Left lobe of liver (tissue), 2 donors: Measurements from ENCODE around the gene RAB5B. TPM values are rescaled to one million over a fixed set of nuclear protein-coding genes. Genes with fewer than 3 reads are reported as not detected.
A peak's percentile ranks its signal among the peaks of the same experiment; 100 is the strongest.

Experiments
- ATAC-seq: fragments of 200-7000 bp; cut with Tn5 transposase; one replicate; pipeline ENCODE4 v1.9.1; 2020; ENCODE audit warnings: mild to moderate bottlenecking, moderate library complexity
- DNase-seq: peaks from one replicate; pipeline ENCODE4 v3.0.0-alpha.2; 2020; ENCODE audit warnings: low spot score
- total RNA-seq: library from RNA; stranded (reverse); gene quantifications from one replicate; pipeline ENCODE4 v1.2.1, GENCODE V29; 2021
- donor health status: DM: no; HTN: no; CAD: no; lungs with moderate emphysema.
- donor health status: DM: no; HTN: yes; CAD: no.

Gene RAB5B
- 46.5 TPM for total RNA-seq

- DNase-seq (peak; percentile 100), ATAC-seq (peak; percentile 89)
These were observed at the start of gene RAB5B for GRCh38 chr12:55973599-55974307. Gene RAB5B, plus strand, starts transcription at chr12:55974078. Its CDS starts 12,883 bp downstream, at chr12:55986961.

- ATAC-seq = no peak
These were observed 48.5 kb upstream of the RAB5B start for GRCh38 chr12:55925371-55925770.

GRCh38 chr12:55925870-55926737, 47.8 kb upstream of the RAB5B start:
- DNase-seq = no peak

More at GRCh38 chr12:55925371-55925770, 48.5 kb upstream of the RAB5B start:
- DNase-seq = no peak

GRCh38 chr12:55926738-55927587, 46.9 kb upstream of the RAB5B start:
- DNase-seq (peak; percentile 88), ATAC-seq (peak; percentile 82)

More at GRCh38 chr12:55925870-55926737, 47.8 kb upstream of the RAB5B start:
- no peak for ATAC-seq

- peak; percentile 81 for ATAC-seq
- DNase-seq = peak; percentile 93
These were observed 46.0 kb upstream of the RAB5B start, which contains the start of gene PYM1 for GRCh38 chr12:55927588-55928502. Gene PYM1, minus strand, starts transcription at chr12:55927894. Its CDS starts 133 bp downstream, at chr12:55927761.

GRCh38 chr12:55929306-55929791, 44.5 kb upstream of the RAB5B start:
- peak; percentile 52 for DNase-seq

GRCh38 chr12:55930771-55931316, 43.0 kb upstream of the RAB5B start, which contains the start of gene DGKA:
Gene DGKA, plus strand, starts transcription at chr12:55931162. Its CDS starts 5,342 bp downstream, at chr12:55936504.
- ATAC-seq (no peak), DNase-seq (no peak)

More at GRCh38 chr12:55929306-55929791, 44.5 kb upstream of the RAB5B start:
- ATAC-seq = no peak

- DNase-seq (no peak), ATAC-seq (no peak)
These were observed 42.5 kb upstream of the RAB5B start for GRCh38 chr12:55931317-55931779.

- ATAC-seq (peak; percentile 24), DNase-seq (peak; percentile 55)
These were observed 41.9 kb upstream of the RAB5B start for GRCh38 chr12:55931780-55932550.

GRCh38 chr12:55932551-55932910, 41.3 kb upstream of the RAB5B start:
- ATAC-seq = no peak
- no peak for DNase-seq

GRCh38 chr12:55933169-55933798, 40.6 kb upstream of the RAB5B start:
- DNase-seq (no peak), ATAC-seq (no peak)

- DNase-seq (no peak), ATAC-seq (no peak)
These were observed 39.8 kb upstream of the RAB5B start for GRCh38 chr12:55933799-55934742.

- DNase-seq (no peak), ATAC-seq (no peak)
These were observed 39.1 kb upstream of the RAB5B start for GRCh38 chr12:55934773-55935172.

GRCh38 chr12:55935738-55936151, 38.1 kb upstream of the RAB5B start:
- ATAC-seq = no peak

GRCh38 chr12:55937981-55938380, 35.9 kb upstream of the RAB5B start:
- ATAC-seq (no peak), DNase-seq (no peak)

More at GRCh38 chr12:55935738-55936151, 38.1 kb upstream of the RAB5B start:
- no peak for DNase-seq

GRCh38 chr12:55938826-55939501, 34.9 kb upstream of the RAB5B start:
- ATAC-seq = no peak
- DNase-seq = no peak
